Liver (tissue), 9 donors: ENCODE data around the gene BCAP29. TPM values are rescaled to one million over a fixed set of nuclear protein-coding genes. Genes with fewer than 3 reads are reported as not detected.

Experiments used
- DNase-seq: peaks from one replicate; pipeline ENCODE4 v3.0.0-alpha.2; 2017; ENCODE audit warnings: low spot score
- H3K27ac ChIP-seq, 2 donors: one replicate each; pipeline ENCODE4 v1.7.0; 2013; ENCODE audit warnings: inconsistent platforms in 2 of 2, low read length in 2 of 2, control low read depth in 1 of 2, low read depth in 1 of 2, mild to moderate bottlenecking in 1 of 2
- H3K27me3 ChIP-seq, 4 donors: one replicate each; pipeline versions ENCODE4 v1.6.1 to v1.7.0; 2013; ENCODE audit warnings: low read length in 3 of 4, inconsistent platforms in 1 of 4, mild to moderate bottlenecking in 1 of 4, moderate library complexity in 1 of 4; ENCODE audit not compliant: control insufficient read depth in 4 of 4, insufficient read depth in 4 of 4
- H3K36me3 ChIP-seq, 4 donors: one replicate each; pipeline versions ENCODE4 v1.6.1 to v1.7.0; 2013; ENCODE audit warnings: low read length in 3 of 4, mild to moderate bottlenecking in 3 of 4, low read depth in 1 of 4, moderate library complexity in 1 of 4; ENCODE audit not compliant: control insufficient read depth in 4 of 4, insufficient read depth in 3 of 4
- H3K4me1 ChIP-seq, 4 donors: one replicate each; pipeline versions ENCODE4 v1.6.1 to v1.7.0; 2013; ENCODE audit warnings: low read length in 3 of 4, mild to moderate bottlenecking in 3 of 4, moderate library complexity in 1 of 4; ENCODE audit not compliant: control insufficient read depth in 4 of 4, insufficient read depth in 4 of 4
- H3K4me3 ChIP-seq, 3 donors: one replicate each; pipeline versions ENCODE4 v1.6.1 to v1.7.0; 2013; ENCODE audit warnings: low read length in 3 of 3, control low read depth in 1 of 3, low read depth in 1 of 3, mild to moderate bottlenecking in 1 of 3
- H3K9ac ChIP-seq, 2 donors: one replicate each; pipeline ENCODE4 v1.7.0; 2013; ENCODE audit warnings: low read length in 2 of 2, mild to moderate bottlenecking in 2 of 2, moderate library complexity in 2 of 2, control low read depth in 1 of 2, low read depth in 1 of 2
- H3K9me3 ChIP-seq, 4 donors: one replicate each; pipeline versions ENCODE4 v1.6.1 to v1.7.0; 2013; ENCODE audit warnings: low read length in 3 of 4; ENCODE audit not compliant: control insufficient read depth in 4 of 4
- EGR1 ChIP-seq, 2 donors: IDR thresholded peaks; 2 replicates each; pipeline ENCODE4 v1.6.1; 2016 to 2018; ENCODE audit warnings: antibody characterized with exemption in 2 of 2, low read depth in 2 of 2
- FOXA1 ChIP-seq: IDR thresholded peaks from 2 replicates; pipeline ENCODE4 v1.6.1; 2016; ENCODE audit warnings: antibody characterized with exemption
- FOXA2 ChIP-seq: IDR thresholded peaks from 2 replicates; pipeline ENCODE4 v1.6.1; 2016; ENCODE audit warnings: antibody characterized with exemption
- GABPA ChIP-seq, 2 donors: IDR thresholded peaks in 1 of 2; conservative IDR thresholded peaks in 1 of 2; 2 replicates each; pipeline ENCODE4 v1.6.1; 2016; ENCODE audit warnings: antibody characterized with exemption in 2 of 2, mild to moderate bottlenecking in 1 of 2, moderate library complexity in 1 of 2
- HNF4A ChIP-seq, 2 donors: conservative IDR thresholded peaks; 2 replicates each; pipeline ENCODE4 v1.6.1; 2016; ENCODE audit warnings: antibody characterized with exemption in 2 of 2, mild to moderate bottlenecking in 2 of 2
- HNF4G ChIP-seq: IDR thresholded peaks from 2 replicates; pipeline ENCODE4 v1.6.1; 2016; ENCODE audit warnings: antibody characterized with exemption
- JUND ChIP-seq, 2 donors: IDR thresholded peaks; 2 replicates each; pipeline ENCODE4 v1.6.1; 2016; ENCODE audit warnings: antibody characterized with exemption in 2 of 2
- NR2F2 ChIP-seq: IDR thresholded peaks from 2 replicates; pipeline ENCODE4 v1.6.1; 2016; ENCODE audit warnings: antibody characterized with exemption
- RAD21 ChIP-seq, 2 donors: IDR thresholded peaks; 2 replicates each; pipeline ENCODE4 v1.6.1; 2016; ENCODE audit warnings: antibody characterized with exemption in 2 of 2, mild to moderate bottlenecking in 2 of 2
- RXRA ChIP-seq, 2 donors: IDR thresholded peaks; 2 replicates each; pipeline ENCODE4 v1.6.1; 2017 to 2018; ENCODE audit warnings: antibody characterized with exemption in 2 of 2, mild to moderate bottlenecking in 1 of 2
- SP1 ChIP-seq: IDR thresholded peaks from 2 replicates; pipeline ENCODE4 v1.6.1; 2018; ENCODE audit warnings: antibody characterized with exemption, mild to moderate bottlenecking
- TAF1 ChIP-seq: conservative IDR thresholded peaks from 2 replicates; pipeline ENCODE4 v1.6.1; 2016; ENCODE audit warnings: antibody characterized with exemption, mild to moderate bottlenecking
- YY1 ChIP-seq: IDR thresholded peaks from 2 replicates; pipeline ENCODE4 v1.6.1; 2016; ENCODE audit warnings: antibody characterized with exemption, mild to moderate bottlenecking
- WGBS: extraction: QIAGEN DNeasy Blood & Tissue Kit; methylation state at CpG from one replicate; pipeline ENCODE4 v1.1.7; 2013; 5-methylcytosine and 5-hydroxymethylcytosine counted together
- polyA plus RNA-seq, 2 donors: library from polyadenylated mRNA; stranded (reverse) in 1 of 2; unstranded in 1 of 2; fragments of 200-250 nt in 1 of 2; fragments of >200 nt in 1 of 2; fragmentation: Nextera tagmentation in 1 of 2; extraction: Ambion mirVana in 1 of 2; gene quantifications; one replicate each; pipeline versions ENCODE4 v1.2.1 to v1.2.3, GENCODE V29; 2013 to 2015
- total RNA-seq, 2 donors: library from RNA; depleted of rRNA; stranded (reverse); fragments of >200 nt; gene quantifications; one replicate each; pipeline ENCODE4 v1.2.3, GENCODE V29; 2014
- TF ChIP-seq, protein P1 (sequence below): IDR thresholded peaks from 2 replicates; pipeline ENCODE4 v1.6.1; 2016; ENCODE audit warnings: antibody characterized with exemption
- TF ChIP-seq, protein P2 (sequence below): IDR thresholded peaks from 2 replicates; pipeline ENCODE4 v1.6.1; 2016; ENCODE audit warnings: antibody characterized with exemption, mild to moderate bottlenecking
- TF ChIP-seq, protein P3 (sequence below): fragments of 150-350 bp; IDR thresholded peaks from 2 replicates; pipeline ENCODE4 v1.5.1; 2017; ENCODE audit warnings: improper control_type of control experiment, low read depth, low read length; ENCODE audit not compliant: missing input control
- TF ChIP-seq, protein P4 (sequence below): IDR thresholded peaks from 2 replicates; pipeline ENCODE4 v1.6.1; 2016; ENCODE audit warnings: antibody characterized with exemption
- TF ChIP-seq, protein P5 (sequence below): IDR thresholded peaks from 2 replicates; pipeline ENCODE4 v1.6.1; 2016; ENCODE audit warnings: antibody characterized with exemption
- donor health status: healthy.
- donor health status: healthy.
- donor health status: healthy.
- donor health status: healthy.
- donor health status: healthy.

BCAP29 gene
- total and polyA plus RNA-seq, 4 donors = 19.5 to 77.7 (median 36.9) TPM

DNA sequence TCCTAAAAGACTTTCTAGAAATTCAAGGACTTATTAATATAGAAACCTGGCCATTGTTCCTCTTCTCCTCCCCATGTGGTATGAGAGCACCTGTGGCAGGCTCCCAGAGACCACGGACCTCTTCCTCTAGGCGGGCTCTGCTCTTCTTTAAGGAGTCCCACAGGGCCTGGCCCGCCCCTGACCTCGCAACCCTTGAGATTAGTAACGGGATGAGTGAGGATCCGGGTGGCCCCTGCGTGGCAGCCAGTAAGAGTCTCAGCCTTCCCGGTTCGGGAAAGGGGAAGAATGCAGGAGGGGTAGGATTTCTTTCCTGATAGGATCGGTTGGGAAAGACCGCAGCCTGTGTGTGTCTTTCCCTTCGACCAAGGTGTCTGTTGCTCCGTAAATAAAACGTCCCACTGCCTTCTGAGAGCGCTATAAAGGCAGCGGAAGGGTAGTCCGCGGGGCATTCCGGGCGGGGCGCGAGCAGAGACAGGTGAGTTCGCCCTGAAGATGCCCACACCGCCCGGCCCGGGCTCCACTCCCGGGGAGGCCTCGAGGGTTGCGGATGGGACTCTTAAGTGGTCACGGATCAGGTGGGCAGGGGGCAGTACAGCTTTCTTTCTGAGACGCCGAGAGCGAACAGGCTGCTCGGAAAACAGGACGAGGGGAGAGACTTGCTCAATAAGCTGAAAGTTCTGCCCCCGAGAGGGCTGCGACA, 80.5 kb downstream of the BCAP29 start, which contains the start of gene SLC26A4:
TSS of gene SLC26A4 (plus strand) at position 448 of the 700 bp plus-strand sequence. CDS start 814 bp downstream, outside the sequence.
- H3K27me3 ChIP-seq = peaks cover 0 to 3% (median 0%) of the 10 kb centered on the region in 4 donors
- no peak within 1 kb of the TSS for H3K27ac ChIP-seq
- TF ChIP-seq, protein P1, sequence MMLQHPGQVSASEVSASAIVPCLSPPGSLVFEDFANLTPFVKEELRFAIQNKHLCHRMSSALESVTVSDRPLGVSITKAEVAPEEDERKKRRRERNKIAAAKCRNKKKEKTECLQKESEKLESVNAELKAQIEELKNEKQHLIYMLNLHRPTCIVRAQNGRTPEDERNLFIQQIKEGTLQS = no peak
- TF ChIP-seq NR2F2 (no peak), RAD21 (IDR thresholded peaks at IDR 0.05) (no peak), YY1 (no peak), FOXA2 (no peak), FOXA1 (no peak), EGR1 (IDR thresholded peaks at IDR 0.05; ENCODE audit: low read depth in 2 of 2) (no peak), HNF4A (conservative IDR thresholded peaks at IDR 0.05) (no peak), HNF4G (no peak), RXRA (IDR thresholded peaks at IDR 0.05) (no peak), JUND (IDR thresholded peaks at IDR 0.05) (no peak), SP1 (no peak), TAF1 (no peak), GABPA (IDR thresholded peaks at IDR 0.05 in 1 of 2, conservative IDR thresholded peaks at IDR 0.05 in 1 of 2) (no peak)
- TF ChIP-seq, protein P2, sequence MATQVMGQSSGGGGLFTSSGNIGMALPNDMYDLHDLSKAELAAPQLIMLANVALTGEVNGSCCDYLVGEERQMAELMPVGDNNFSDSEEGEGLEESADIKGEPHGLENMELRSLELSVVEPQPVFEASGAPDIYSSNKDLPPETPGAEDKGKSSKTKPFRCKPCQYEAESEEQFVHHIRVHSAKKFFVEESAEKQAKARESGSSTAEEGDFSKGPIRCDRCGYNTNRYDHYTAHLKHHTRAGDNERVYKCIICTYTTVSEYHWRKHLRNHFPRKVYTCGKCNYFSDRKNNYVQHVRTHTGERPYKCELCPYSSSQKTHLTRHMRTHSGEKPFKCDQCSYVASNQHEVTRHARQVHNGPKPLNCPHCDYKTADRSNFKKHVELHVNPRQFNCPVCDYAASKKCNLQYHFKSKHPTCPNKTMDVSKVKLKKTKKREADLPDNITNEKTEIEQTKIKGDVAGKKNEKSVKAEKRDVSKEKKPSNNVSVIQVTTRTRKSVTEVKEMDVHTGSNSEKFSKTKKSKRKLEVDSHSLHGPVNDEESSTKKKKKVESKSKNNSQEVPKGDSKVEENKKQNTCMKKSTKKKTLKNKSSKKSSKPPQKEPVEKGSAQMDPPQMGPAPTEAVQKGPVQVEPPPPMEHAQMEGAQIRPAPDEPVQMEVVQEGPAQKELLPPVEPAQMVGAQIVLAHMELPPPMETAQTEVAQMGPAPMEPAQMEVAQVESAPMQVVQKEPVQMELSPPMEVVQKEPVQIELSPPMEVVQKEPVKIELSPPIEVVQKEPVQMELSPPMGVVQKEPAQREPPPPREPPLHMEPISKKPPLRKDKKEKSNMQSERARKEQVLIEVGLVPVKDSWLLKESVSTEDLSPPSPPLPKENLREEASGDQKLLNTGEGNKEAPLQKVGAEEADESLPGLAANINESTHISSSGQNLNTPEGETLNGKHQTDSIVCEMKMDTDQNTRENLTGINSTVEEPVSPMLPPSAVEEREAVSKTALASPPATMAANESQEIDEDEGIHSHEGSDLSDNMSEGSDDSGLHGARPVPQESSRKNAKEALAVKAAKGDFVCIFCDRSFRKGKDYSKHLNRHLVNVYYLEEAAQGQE = no peak
- TF ChIP-seq, protein P3, sequence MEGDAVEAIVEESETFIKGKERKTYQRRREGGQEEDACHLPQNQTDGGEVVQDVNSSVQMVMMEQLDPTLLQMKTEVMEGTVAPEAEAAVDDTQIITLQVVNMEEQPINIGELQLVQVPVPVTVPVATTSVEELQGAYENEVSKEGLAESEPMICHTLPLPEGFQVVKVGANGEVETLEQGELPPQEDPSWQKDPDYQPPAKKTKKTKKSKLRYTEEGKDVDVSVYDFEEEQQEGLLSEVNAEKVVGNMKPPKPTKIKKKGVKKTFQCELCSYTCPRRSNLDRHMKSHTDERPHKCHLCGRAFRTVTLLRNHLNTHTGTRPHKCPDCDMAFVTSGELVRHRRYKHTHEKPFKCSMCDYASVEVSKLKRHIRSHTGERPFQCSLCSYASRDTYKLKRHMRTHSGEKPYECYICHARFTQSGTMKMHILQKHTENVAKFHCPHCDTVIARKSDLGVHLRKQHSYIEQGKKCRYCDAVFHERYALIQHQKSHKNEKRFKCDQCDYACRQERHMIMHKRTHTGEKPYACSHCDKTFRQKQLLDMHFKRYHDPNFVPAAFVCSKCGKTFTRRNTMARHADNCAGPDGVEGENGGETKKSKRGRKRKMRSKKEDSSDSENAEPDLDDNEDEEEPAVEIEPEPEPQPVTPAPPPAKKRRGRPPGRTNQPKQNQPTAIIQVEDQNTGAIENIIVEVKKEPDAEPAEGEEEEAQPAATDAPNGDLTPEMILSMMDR = no peak
- TF ChIP-seq, protein P4, sequence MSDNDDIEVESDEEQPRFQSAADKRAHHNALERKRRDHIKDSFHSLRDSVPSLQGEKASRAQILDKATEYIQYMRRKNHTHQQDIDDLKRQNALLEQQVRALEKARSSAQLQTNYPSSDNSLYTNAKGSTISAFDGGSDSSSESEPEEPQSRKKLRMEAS = no peak
- TF ChIP-seq, protein P5, sequence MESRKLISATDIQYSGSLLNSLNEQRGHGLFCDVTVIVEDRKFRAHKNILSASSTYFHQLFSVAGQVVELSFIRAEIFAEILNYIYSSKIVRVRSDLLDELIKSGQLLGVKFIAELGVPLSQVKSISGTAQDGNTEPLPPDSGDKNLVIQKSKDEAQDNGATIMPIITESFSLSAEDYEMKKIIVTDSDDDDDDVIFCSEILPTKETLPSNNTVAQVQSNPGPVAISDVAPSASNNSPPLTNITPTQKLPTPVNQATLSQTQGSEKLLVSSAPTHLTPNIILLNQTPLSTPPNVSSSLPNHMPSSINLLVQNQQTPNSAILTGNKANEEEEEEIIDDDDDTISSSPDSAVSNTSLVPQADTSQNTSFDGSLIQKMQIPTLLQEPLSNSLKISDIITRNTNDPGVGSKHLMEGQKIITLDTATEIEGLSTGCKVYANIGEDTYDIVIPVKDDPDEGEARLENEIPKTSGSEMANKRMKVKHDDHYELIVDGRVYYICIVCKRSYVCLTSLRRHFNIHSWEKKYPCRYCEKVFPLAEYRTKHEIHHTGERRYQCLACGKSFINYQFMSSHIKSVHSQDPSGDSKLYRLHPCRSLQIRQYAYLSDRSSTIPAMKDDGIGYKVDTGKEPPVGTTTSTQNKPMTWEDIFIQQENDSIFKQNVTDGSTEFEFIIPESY = no peak
- H3K36me3 ChIP-seq = no peaks in the 10 kb centered on the region
- no peak within 1 kb of the TSS for H3K9ac ChIP-seq
- H3K9me3 ChIP-seq = no peaks in the 10 kb centered on the region
- whole genome bisulfite sequencing = 7% methylated on average over 37 of the region's 37 CpGs
- no peak for DNase-seq
- H3K4me1 ChIP-seq = peaks cover 8 to 16% (median 13%) of the 10 kb centered on the region in 4 donors
- peak within 1 kb of the TSS; percentile 34 to 51 (median 35) for H3K4me3 ChIP-seq
